ENCODE measurements around the gene TEDC2. TPM values are rescaled to one million over a fixed set of nuclear protein-coding genes. Genes with fewer than 3 reads are reported as not detected.

The TEDC2 gene
- total and polyA plus RNA-seq, 3 donors from 2014 or later = 7.7 to 19.4 (median 18.0) TPM

- WGBS, 2 donors = 96 to 97% methylated on average over 8 of the region's 8 CpGs
- no peaks in the 10 kb centered on the region for H3K9me3 ChIP-seq
- DNase-seq = no peak
- H3K27me3 ChIP-seq = no peaks in the 10 kb centered on the region
- no peak overlapping the region for H3K4me3 ChIP-seq
- no peak for TF ChIP-seq POLR2A (IDR thresholded peaks at IDR 0.05)
- TF ChIP-seq CTCF (IDR thresholded peaks at IDR 0.05) = no peak
- H3K27ac ChIP-seq = peak overlapping the region in 1 of 2 donors; percentile 1
- peaks cover 5% of the 10 kb centered on the region for H3K4me1 ChIP-seq
- no peaks in the 10 kb centered on the region for H3K36me3 ChIP-seq (ENCODE audit: low read depth, missing control alignments)
- intact Hi-C loops (cut with DNase I; ENCODE audit: low total_unique reads) = no loop called here
These were observed 7.3 kb upstream of the TEDC2 start for GRCh38 chr16:2452650-2453049.

- Histone ChIP-seq H3K27ac (no peak overlapping the region), H3K9me3 (no peaks in the 10 kb centered on the region), H3K36me3 (ENCODE audit: low read depth, missing control alignments) (no peaks in the 10 kb centered on the region), H3K4me1 (peaks cover 17% of the 10 kb centered on the region), H3K4me3 (no peak overlapping the region), H3K27me3 (no peaks in the 10 kb centered on the region)
- WGBS, 2 donors = 94 to 97% methylated on average over 25 to 28 of the region's 28 CpGs
- DNase-seq = no peak
- no peak for TF ChIP-seq CTCF (IDR thresholded peaks at IDR 0.05)
- TF ChIP-seq POLR2A (IDR thresholded peaks at IDR 0.05) = no peak
- intact Hi-C loops (cut with DNase I; ENCODE audit: low total_unique reads) = no loop called here
These were observed 4.6 kb upstream of the TEDC2 start for GRCh38 chr16:2455081-2455845.

DNA sequence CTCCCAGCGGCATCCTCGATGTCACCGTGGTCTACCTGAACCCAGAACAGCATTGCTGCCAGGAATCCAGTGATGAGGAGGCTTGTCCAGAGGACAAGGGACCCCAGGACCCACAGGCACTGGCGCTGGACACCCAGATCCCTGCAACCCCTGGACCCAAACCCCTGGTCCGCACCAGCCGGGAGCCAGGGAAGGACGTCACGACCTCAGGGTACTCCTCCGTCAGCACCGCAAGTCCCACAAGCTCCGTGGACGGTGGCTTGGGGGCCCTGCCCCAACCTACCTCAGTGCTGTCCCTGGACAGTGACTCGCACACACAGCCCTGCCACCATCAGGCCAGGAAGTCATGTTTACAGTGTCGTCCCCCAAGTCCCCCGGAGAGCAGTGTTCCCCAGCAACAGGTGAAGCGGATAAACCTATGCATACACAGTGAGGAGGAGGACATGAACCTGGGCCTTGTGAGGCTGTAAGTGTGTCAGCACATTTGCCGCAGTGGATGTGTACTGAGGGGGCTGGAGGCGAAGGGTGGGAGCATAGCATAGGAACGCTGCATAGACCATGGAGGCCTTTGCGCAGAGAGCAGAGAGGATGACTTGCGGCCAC is 3.3 kb upstream of the TEDC2 start:
- TF ChIP-seq POLR2A (IDR thresholded peaks at IDR 0.05) (no peak), CTCF (IDR thresholded peaks at IDR 0.05) (no peak)
- no peak for DNase-seq
- Histone ChIP-seq H3K4me3 (no peak overlapping the region), H3K27ac (no peak overlapping the region), H3K36me3 (ENCODE audit: low read depth, missing control alignments) (no peaks in the 10 kb centered on the region), H3K27me3 (no peaks in the 10 kb centered on the region), H3K4me1 (peaks cover 17% of the 10 kb centered on the region), H3K9me3 (no peaks in the 10 kb centered on the region)
- WGBS, 2 donors = 97 to 100% methylated on average over 7 to 21 of the region's 21 CpGs
- intact Hi-C loops (cut with DNase I; ENCODE audit: low total_unique reads) = no loop called here

DNA sequence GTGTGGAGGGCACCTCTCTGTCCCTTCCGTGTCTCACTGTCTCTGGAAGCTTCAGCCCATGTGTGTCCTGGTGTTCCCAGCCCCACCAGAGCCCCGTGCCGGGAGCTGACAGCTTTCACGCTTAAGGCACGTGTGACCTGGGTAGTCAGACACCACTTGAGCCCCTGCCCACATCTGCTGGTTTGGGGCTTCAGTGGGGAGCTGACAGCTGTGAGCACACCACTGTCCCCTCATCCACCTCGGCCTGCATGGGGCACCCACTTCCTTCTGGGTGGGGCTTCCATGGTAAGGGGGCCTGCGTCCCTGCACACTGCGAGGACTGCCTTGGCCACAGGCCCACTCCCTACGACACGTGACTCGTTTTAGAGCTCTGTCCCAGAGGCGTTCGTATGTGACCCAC is 2.6 kb upstream of the TEDC2 start:
- WGBS, 2 donors = 73 to 77% methylated on average over 12 to 13 of the region's 13 CpGs
- no peak for DNase-seq
- peaks cover 14% of the 10 kb centered on the region for H3K4me1 ChIP-seq
- H3K27me3 ChIP-seq = no peaks in the 10 kb centered on the region
- intact Hi-C loops (cut with DNase I; ENCODE audit: low total_unique reads) = no loop called here
- H3K9me3 ChIP-seq = no peaks in the 10 kb centered on the region
- no peak overlapping the region for H3K27ac ChIP-seq
- TF ChIP-seq POLR2A (IDR thresholded peaks at IDR 0.05) (no peak), CTCF (IDR thresholded peaks at IDR 0.05) (no peak)
- H3K36me3 ChIP-seq (ENCODE audit: low read depth, missing control alignments) = no peaks in the 10 kb centered on the region
- no peak overlapping the region for H3K4me3 ChIP-seq

Measured in testis (tissue), 3 donors.